ENCODE results near the gene CIAO2A.

DNA sequence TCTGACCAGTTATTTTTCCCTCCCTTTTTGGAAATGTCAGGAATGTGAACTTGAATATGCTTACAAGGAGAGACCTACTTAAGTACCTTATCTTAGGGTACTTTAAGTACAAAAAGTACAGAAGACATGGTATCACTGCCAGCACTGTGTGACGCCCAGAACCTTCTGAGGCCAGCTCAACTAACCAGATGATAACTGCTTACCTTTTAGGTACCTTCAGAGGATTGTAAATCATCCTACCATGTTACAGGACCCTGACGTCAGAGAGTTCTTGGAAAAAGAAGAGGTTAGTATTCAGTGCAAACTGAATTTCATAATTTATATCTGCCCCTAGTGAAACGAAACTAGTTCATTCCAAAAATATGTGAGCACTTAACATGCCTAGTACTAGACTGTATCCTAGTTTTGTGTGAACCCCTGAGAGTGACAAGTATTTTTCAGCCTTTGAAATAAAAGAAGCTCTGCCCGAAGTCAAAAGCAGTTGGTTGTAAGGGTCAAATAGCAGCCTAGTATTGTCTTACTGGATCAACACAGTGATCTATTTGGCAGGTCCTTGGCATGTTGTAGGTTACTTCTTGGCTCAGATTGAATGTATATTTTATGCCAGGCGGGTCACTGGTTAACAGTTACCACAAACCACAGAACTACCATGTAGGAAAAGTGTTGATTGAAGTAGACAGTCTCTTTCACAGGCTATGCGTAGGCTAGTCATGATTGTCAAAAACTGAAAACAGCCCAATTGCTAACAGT is 34.1 kb upstream of the CIAO2A start:
- TF ChIP-seq, protein P1, sequence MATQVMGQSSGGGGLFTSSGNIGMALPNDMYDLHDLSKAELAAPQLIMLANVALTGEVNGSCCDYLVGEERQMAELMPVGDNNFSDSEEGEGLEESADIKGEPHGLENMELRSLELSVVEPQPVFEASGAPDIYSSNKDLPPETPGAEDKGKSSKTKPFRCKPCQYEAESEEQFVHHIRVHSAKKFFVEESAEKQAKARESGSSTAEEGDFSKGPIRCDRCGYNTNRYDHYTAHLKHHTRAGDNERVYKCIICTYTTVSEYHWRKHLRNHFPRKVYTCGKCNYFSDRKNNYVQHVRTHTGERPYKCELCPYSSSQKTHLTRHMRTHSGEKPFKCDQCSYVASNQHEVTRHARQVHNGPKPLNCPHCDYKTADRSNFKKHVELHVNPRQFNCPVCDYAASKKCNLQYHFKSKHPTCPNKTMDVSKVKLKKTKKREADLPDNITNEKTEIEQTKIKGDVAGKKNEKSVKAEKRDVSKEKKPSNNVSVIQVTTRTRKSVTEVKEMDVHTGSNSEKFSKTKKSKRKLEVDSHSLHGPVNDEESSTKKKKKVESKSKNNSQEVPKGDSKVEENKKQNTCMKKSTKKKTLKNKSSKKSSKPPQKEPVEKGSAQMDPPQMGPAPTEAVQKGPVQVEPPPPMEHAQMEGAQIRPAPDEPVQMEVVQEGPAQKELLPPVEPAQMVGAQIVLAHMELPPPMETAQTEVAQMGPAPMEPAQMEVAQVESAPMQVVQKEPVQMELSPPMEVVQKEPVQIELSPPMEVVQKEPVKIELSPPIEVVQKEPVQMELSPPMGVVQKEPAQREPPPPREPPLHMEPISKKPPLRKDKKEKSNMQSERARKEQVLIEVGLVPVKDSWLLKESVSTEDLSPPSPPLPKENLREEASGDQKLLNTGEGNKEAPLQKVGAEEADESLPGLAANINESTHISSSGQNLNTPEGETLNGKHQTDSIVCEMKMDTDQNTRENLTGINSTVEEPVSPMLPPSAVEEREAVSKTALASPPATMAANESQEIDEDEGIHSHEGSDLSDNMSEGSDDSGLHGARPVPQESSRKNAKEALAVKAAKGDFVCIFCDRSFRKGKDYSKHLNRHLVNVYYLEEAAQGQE (IDR thresholded peaks at IDR 0.05; ENCODE audit: insufficient read depth in 1 of 2, low read depth in 2 of 2, low read length in 1 of 2) = no peak
- TF ChIP-seq, protein P2, sequence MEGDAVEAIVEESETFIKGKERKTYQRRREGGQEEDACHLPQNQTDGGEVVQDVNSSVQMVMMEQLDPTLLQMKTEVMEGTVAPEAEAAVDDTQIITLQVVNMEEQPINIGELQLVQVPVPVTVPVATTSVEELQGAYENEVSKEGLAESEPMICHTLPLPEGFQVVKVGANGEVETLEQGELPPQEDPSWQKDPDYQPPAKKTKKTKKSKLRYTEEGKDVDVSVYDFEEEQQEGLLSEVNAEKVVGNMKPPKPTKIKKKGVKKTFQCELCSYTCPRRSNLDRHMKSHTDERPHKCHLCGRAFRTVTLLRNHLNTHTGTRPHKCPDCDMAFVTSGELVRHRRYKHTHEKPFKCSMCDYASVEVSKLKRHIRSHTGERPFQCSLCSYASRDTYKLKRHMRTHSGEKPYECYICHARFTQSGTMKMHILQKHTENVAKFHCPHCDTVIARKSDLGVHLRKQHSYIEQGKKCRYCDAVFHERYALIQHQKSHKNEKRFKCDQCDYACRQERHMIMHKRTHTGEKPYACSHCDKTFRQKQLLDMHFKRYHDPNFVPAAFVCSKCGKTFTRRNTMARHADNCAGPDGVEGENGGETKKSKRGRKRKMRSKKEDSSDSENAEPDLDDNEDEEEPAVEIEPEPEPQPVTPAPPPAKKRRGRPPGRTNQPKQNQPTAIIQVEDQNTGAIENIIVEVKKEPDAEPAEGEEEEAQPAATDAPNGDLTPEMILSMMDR (IDR thresholded peaks at IDR 0.05) = no peak
- no peak for TF ChIP-seq SIN3A (IDR thresholded peaks at IDR 0.05; ENCODE audit: borderline replicate concordance, insufficient read depth, low read depth, low read length)
